GM12878 (cell line): Measurements from ENCODE around the gene C5AR1. TPM values are rescaled to one million over a fixed set of nuclear protein-coding genes. Genes with fewer than 3 reads are reported as not detected.
A peak's percentile ranks its signal among the peaks of the same experiment; 100 is the strongest.

Experiments used
- CREB1 ChIP-seq: IDR thresholded peaks from 2 replicates; pipeline ENCODE4 v1.6.1; 2012; ENCODE audit warnings: low read depth, mild to moderate bottlenecking, inconsistent platforms
- ETV6 ChIP-seq, 2 experiments: fragments of 450-650 bp in 1 of 2; IDR thresholded peaks in 1 of 2; conservative IDR thresholded peaks in 1 of 2; 2 replicates each; pipeline ENCODE4 v1.6.1; 2014; ENCODE audit warnings: antibody characterized with exemption in 1 of 2, borderline replicate concordance in 1 of 2, low read depth in 1 of 2, mild to moderate bottlenecking in 1 of 2, moderate library complexity in 1 of 2
- IKZF1 ChIP-seq: fragments of 450-650 bp; conservative IDR thresholded peaks from 2 replicates; pipeline ENCODE4 v1.6.1; 2017; ENCODE audit warnings: antibody characterized with exemption, mild to moderate bottlenecking
- JUNB ChIP-seq: IDR thresholded peaks from 2 replicates; pipeline ENCODE4 v1.6.1; 2016; ENCODE audit warnings: antibody characterized with exemption, mild to moderate bottlenecking
- KLF5 ChIP-seq: fragments of 450-650 bp; IDR thresholded peaks from 2 replicates; pipeline ENCODE4 v1.6.1; 2014; ENCODE audit warnings: mild to moderate bottlenecking; ENCODE audit not compliant: partially characterized antibody
- NBN ChIP-seq: fragments of 450-650 bp; IDR thresholded peaks from 2 replicates; pipeline ENCODE4 v1.6.1; 2016
- NR2F1 ChIP-seq: fragments of 450-650 bp; conservative IDR thresholded peaks from 2 replicates; pipeline ENCODE4 v1.6.1; 2017; ENCODE audit warnings: mild to moderate bottlenecking
- PML ChIP-seq: IDR thresholded peaks from 2 replicates; pipeline ENCODE4 v1.6.1; 2012; ENCODE audit warnings: low read length, inconsistent platforms
- POU2F2 ChIP-seq: IDR thresholded peaks from 3 replicates; pipeline ENCODE4 v1.6.1; 2011; ENCODE audit warnings: low read depth, mild to moderate bottlenecking, low read length, borderline replicate concordance
- RAD51 ChIP-seq: fragments of 450-650 bp; IDR thresholded peaks from 2 replicates; pipeline ENCODE4 v1.6.1; 2016; ENCODE audit warnings: moderate library complexity, mild to moderate bottlenecking, inconsistent platforms
- RELB ChIP-seq: fragments of 450-650 bp; IDR thresholded peaks from 2 replicates; pipeline ENCODE4 v1.6.1; 2017; ENCODE audit warnings: low read depth, mild to moderate bottlenecking, moderate library complexity
- SPI1 ChIP-seq: IDR thresholded peaks from 2 replicates; pipeline ENCODE4 v1.6.1; 2011; ENCODE audit warnings: low read depth, mild to moderate bottlenecking, low read length, moderate library complexity, borderline replicate concordance; ENCODE audit not compliant: insufficient read depth
- TCF12 ChIP-seq: IDR thresholded peaks from 2 replicates; pipeline ENCODE4 v1.6.1; 2011; ENCODE audit warnings: low read depth, mild to moderate bottlenecking, low read length
- polyA plus RNA-seq, 11 experiments: library from polyadenylated mRNA; depleted of rRNA in 4 of 11; unstranded in 6 of 11; stranded (reverse) in 5 of 11; fragments of >200 nt; fragmentation: Nextera tagmentation in 4 of 11; fragmentation: Illumina TruSeq in 1 of 11; extraction: Ambion mirVana in 4 of 11; extraction: Trizol in 1 of 11; gene quantifications; 1 replicate in 1 of 11; 2 replicates in 10 of 11; pipeline versions ENCODE4 v1.2.1 to v1.2.3, GENCODE V29; 2011 to 2016; ENCODE audit warnings: inconsistent platforms in 2 of 11, missing spikeins in 2 of 11, low read depth in 1 of 11
- total RNA-seq, 4 experiments: library from RNA; depleted of rRNA in 3 of 4; stranded (reverse); fragments of >200 nt in 3 of 4; fragmentation: Illumina TruSeq in 1 of 4; extraction: Trizol in 1 of 4; gene quantifications; 2 replicates each; pipeline versions ENCODE4 v1.2.1 to v1.2.3, GENCODE V29; 2013 to 2021
- TF ChIP-seq, protein P1 (sequence below): IDR thresholded peaks from 2 replicates; pipeline ENCODE4 v1.6.1; 2011; ENCODE audit warnings: mild to moderate bottlenecking, low read depth, low read length, moderate library complexity; ENCODE audit not compliant: insufficient replicate concordance

C5AR1 gene
- total and polyA plus RNA-seq, 10 of the 15 experiments (the other 5 are each of a cell fraction or from before 2014, with no cell fraction given), result 0.04 to 1.5 (median 0.18) TPM

DNA sequence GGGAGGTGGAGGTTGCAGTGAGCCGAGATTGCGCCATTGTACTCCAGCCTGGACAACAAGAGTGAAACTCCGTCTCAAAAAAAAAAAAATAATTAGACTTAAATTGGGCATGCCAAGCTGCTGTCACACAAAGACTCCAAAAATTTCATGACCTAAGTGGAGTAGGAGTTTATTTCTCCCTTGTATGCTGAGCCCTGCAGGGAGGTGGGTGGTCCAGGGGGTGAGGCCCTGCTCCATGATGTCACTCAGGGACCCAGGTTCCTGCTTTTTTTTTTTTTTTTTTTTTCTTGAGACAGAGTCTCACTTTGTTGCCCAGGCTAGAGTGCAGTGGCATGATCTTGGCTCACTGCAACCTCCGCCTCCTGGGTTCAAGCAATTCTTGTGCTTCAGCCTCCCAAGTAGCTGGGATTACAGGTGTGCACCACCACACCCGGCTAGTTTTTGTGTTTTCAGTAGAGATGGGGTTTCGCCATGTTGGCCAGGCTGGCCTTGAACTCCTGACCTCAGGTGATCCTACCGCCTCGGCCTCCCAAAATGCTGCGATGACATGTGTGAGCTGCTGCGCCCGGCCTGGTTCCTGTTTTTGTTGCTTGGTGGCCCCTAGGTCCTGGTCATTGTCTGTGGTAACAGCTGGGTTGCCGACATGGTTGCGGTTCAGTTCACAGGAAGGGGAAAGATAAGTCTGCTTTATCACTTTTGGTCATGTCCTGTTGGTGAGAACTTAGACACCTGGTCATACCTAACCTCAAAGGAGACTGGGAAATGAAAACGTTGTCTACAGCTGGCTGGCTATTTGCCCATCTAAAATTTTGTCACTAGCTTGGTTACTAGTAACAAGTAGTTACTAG, 47.5 kb upstream of the C5AR1 start (continued):
- TF ChIP-seq RELB (peak; percentile 70; the same call in 1 of the 2 replicates), RAD51 (peak; percentile 54; the same call in 1 of the 2 replicates), NBN (peak; percentile 92), CREB1 (peak; percentile 70), PML (0 out of 2 replicates have a peak, but pooled peaks have one; percentile 34), POU2F2 (peak; percentile 48; the same call in 1 of the 3 replicates), JUNB (peak; percentile 21; the same call in 1 of the 2 replicates), ETV6 (conservative IDR thresholded peaks at IDR 0.05 in 1 of 2, IDR thresholded peaks at IDR 0.05 in 1 of 2; ENCODE audit: borderline replicate concordance in 1 of 2, low read depth in 1 of 2) (peak in 1 of 2 experiments; percentile 82; a peak in 2 of 4 replicates), SPI1 (peak; percentile 86), IKZF1 (peak; percentile 79), TCF12 (peak; percentile 98), NR2F1 (peak; percentile 93), KLF5 (peak; percentile 67)
- TF ChIP-seq, protein P1, sequence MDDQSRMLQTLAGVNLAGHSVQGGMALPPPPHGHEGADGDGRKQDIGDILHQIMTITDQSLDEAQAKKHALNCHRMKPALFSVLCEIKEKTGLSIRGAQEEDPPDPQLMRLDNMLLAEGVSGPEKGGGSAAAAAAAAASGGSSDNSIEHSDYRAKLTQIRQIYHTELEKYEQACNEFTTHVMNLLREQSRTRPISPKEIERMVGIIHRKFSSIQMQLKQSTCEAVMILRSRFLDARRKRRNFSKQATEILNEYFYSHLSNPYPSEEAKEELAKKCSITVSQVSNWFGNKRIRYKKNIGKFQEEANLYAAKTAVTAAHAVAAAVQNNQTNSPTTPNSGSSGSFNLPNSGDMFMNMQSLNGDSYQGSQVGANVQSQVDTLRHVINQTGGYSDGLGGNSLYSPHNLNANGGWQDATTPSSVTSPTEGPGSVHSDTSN, result peak; percentile 37
